HG02870 (cell line): ENCODE results near the gene PTPRN2.
"Not testable (repeated sequence)": the region's sequence is repeated elsewhere in the genome, so short reads cannot be mapped to it uniquely, and the experiment has no call there.

Source experiments
- ATAC-seq: cut with Tn5 transposase; IDR thresholded peaks from one replicate; pipeline ENCODE4 v1.9.1; 2021; ENCODE audit warnings: mild to moderate bottlenecking, moderate library complexity; ENCODE audit not compliant: unreplicated experiment

PTPRN2 gene

GRCh38 chr7:158273756-158274342 is 313.8 kb downstream of the PTPRN2 start:
- ATAC-seq = not testable (repeated sequence)

GRCh38 chr7:158273138-158273651 is 314.4 kb downstream of the PTPRN2 start:
- no peak for ATAC-seq

GRCh38 chr7:158272509-158273137 is 315.0 kb downstream of the PTPRN2 start:
- no peak for ATAC-seq

- ATAC-seq = no peak
Observed at GRCh38 chr7:158272091-158272490, 315.5 kb downstream of the PTPRN2 start.

GRCh38 chr7:158271646-158272045 is 316.0 kb downstream of the PTPRN2 start:
- no peak for ATAC-seq

- ATAC-seq = no peak
Observed at GRCh38 chr7:158270856-158271413, 316.7 kb downstream of the PTPRN2 start.

- no peak for ATAC-seq
Observed at GRCh38 chr7:158270106-158270775, 317.4 kb downstream of the PTPRN2 start.

GRCh38 chr7:158268816-158269535 is 318.6 kb downstream of the PTPRN2 start:
- no peak for ATAC-seq

GRCh38 chr7:158267742-158268435 is 319.7 kb downstream of the PTPRN2 start:
- ATAC-seq = no peak

- no peak for ATAC-seq
Observed at GRCh38 chr7:158266817-158267741, 320.5 kb downstream of the PTPRN2 start.

- ATAC-seq = no peak
Observed at GRCh38 chr7:158266426-158266816, 321.2 kb downstream of the PTPRN2 start.

GRCh38 chr7:158265743-158266080 is 321.9 kb downstream of the PTPRN2 start:
- no peak for ATAC-seq

GRCh38 chr7:158264881-158265742 is 322.5 kb downstream of the PTPRN2 start:
- no peak for ATAC-seq

GRCh38 chr7:158263964-158264748 is 323.5 kb downstream of the PTPRN2 start:
- no peak for ATAC-seq

GRCh38 chr7:158263110-158263963 is 324.3 kb downstream of the PTPRN2 start:
- ATAC-seq = no peak

GRCh38 chr7:158262284-158263109 is 325.1 kb downstream of the PTPRN2 start:
- no peak for ATAC-seq
